Gastrocnemius medialis (tissue), 4 donors: ENCODE data around the gene UTP11. TPM values are rescaled to one million over a fixed set of nuclear protein-coding genes. Genes with fewer than 3 reads are reported as not detected.
A peak's percentile ranks its signal among the peaks of the same experiment; 100 is the strongest.

Experiments
- ATAC-seq, 2 donors: fragments of 150-250 bp; one replicate each; pipeline ENCODE4 v1.9.1; 2016
- DNase-seq, 2 donors: peaks; one replicate each; pipeline ENCODE4 v3.0.0-alpha.2; 2019
- H3K27ac ChIP-seq, 4 donors: fragments of 200-600 bp; sonication (generic); 1 replicate in 1 of 4; 2 replicates in 3 of 4; pipeline ENCODE4 v1.5.1; 2016 to 2018; ENCODE audit warnings: mild to moderate bottlenecking in 2 of 4, moderate library complexity in 1 of 4
- H3K27me3 ChIP-seq, 3 donors: fragments of 200-600 bp; sonication (generic) in 2 of 3; 1 replicate in 1 of 3; 2 replicates in 2 of 3; pipeline versions ENCODE4 v1.5.1 to v1.6.0; 2016 to 2019; ENCODE audit warnings: mild to moderate bottlenecking in 1 of 3, moderate library complexity in 1 of 3
- H3K36me3 ChIP-seq, 2 donors: fragments of 200-600 bp; sonication (generic) in 1 of 2; one replicate each; pipeline ENCODE4 v1.5.1; 2017 to 2018
- H3K4me1 ChIP-seq, 2 donors: fragments of 200-600 bp; sonication (generic) in 1 of 2; one replicate each; pipeline ENCODE4 v1.5.1; 2016 to 2017; ENCODE audit warnings: mild to moderate bottlenecking in 2 of 2
- H3K4me3 ChIP-seq, 4 donors: fragments of 200-600 bp; sonication (generic) in 3 of 4; 1 replicate in 1 of 4; 2 replicates in 3 of 4; pipeline ENCODE4 v1.5.1; 2016 to 2019; ENCODE audit warnings: mild to moderate bottlenecking in 2 of 4
- H3K9me3 ChIP-seq, 3 donors: fragments of 200-600 bp; sonication (generic) in 2 of 3; 1 replicate in 1 of 3; 2 replicates in 2 of 3; pipeline ENCODE4 v1.5.1; 2016 to 2019
- POLR2A ChIP-seq, 2 donors: fragments of 450-650 bp; IDR thresholded peaks; one replicate each; pipeline ENCODE4 v1.6.1; 2017; ENCODE audit warnings: antibody characterized with exemption in 2 of 2, mild to moderate bottlenecking in 2 of 2, moderate library complexity in 2 of 2
- in situ Hi-C, 4 donors: fragments of 200-750 bp; cut with MboI; loops; one replicate each; pipeline versions ENCODE4 v1.15.0 to v1.8.0; 2017; ENCODE audit warnings: low sequenced_read_pairs in 4 of 4
- intact Hi-C: fragments of 100-400 bp; cut with DNase I; formaldehyde crosslinking; loops from one replicate; pipeline ENCODE4 v1.15.1; 2023; ENCODE audit warnings: low total_unique reads
- total RNA-seq, 4 donors: library from RNA; depleted of rRNA; stranded (reverse); fragments of >200 nt; gene quantifications; one replicate each; pipeline versions ENCODE4 v1.1.0 to v1.2.3, GENCODE V29; 2016
- TF ChIP-seq, protein P1 (sequence below), 5 experiments: fragments of 450-650 bp in 3 of 5; fragments of 200-600 bp in 2 of 5; sonication (generic) in 2 of 5; IDR thresholded peaks in 4 of 5; conservative IDR thresholded peaks in 1 of 5; 1 replicate in 4 of 5; 2 replicates in 1 of 5; pipeline ENCODE4 v1.5.1; 2016 to 2019; ENCODE audit warnings: antibody characterized with exemption in 5 of 5, mild to moderate bottlenecking in 3 of 5, moderate library complexity in 3 of 5

UTP11 gene
- total RNA-seq, 4 donors from 2014 or later = 141 to 206 (median 186) TPM

DNA sequence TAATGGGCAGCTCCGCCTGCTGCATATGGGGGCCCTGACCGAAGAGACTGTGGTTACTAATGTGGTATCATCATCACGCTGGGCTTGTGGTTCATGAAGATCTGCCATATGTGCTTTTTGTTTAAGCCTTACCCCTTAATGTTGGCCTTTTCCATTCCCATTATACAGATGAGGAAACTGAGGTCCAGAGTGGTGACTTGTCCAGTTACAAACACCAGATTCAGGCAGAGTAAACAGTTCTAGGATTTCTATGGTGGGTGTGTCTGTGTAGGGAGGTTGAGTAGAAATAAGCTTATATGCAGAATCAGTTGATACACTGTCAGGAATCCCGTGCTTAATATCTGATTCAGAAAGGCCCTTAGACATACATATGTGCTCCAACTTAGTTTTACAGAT, 691 bp downstream of the UTP11 start:
- Histone ChIP-seq H3K4me1 (peaks cover 82 to 89% of the 10 kb centered on the region in 2 donors), H3K4me3 (peak overlapping the region; percentile 78 to 82 (median 80)), H3K27ac (peak overlapping the region; percentile 94 to 100 (median 98)), H3K9me3 (no peaks in the 10 kb centered on the region), H3K27me3 (no peaks in the 10 kb centered on the region), H3K36me3 (peaks cover 0 to 16% of the 10 kb centered on the region in 2 donors)
- DNase-seq (no peak), ATAC-seq (no peak)
- TF ChIP-seq, protein P1, sequence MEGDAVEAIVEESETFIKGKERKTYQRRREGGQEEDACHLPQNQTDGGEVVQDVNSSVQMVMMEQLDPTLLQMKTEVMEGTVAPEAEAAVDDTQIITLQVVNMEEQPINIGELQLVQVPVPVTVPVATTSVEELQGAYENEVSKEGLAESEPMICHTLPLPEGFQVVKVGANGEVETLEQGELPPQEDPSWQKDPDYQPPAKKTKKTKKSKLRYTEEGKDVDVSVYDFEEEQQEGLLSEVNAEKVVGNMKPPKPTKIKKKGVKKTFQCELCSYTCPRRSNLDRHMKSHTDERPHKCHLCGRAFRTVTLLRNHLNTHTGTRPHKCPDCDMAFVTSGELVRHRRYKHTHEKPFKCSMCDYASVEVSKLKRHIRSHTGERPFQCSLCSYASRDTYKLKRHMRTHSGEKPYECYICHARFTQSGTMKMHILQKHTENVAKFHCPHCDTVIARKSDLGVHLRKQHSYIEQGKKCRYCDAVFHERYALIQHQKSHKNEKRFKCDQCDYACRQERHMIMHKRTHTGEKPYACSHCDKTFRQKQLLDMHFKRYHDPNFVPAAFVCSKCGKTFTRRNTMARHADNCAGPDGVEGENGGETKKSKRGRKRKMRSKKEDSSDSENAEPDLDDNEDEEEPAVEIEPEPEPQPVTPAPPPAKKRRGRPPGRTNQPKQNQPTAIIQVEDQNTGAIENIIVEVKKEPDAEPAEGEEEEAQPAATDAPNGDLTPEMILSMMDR (IDR thresholded peaks at IDR 0.05 in 4 of 5, conservative IDR thresholded peaks at IDR 0.05 in 1 of 5) = peak in 1 of 5 experiments; percentile 11
- TF ChIP-seq POLR2A (IDR thresholded peaks at IDR 0.05) = no peak
- in situ Hi-C loops = no loop called here
- intact Hi-C loops = no loop called here

DNA sequence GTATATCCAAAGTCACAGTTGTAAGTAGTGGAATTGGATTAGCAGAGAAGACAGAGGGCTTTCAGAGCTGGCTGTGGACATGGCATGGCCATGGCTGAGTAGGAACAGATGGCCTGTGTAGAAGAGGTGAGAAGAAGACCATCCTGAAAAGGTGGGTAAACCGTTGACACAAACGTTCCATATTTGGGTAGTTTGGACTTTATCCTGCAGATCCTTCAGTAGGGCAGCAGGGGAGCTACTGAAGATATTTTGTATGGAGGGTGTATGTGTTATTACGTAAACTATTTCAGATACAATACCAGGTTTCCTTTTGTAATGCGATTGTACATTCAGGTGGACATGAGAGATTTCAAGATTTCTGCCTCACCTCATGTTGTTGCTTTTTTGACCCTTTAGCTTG, 1.6 kb downstream of the UTP11 start:
- Histone ChIP-seq H3K4me3 (peak overlapping the region; percentile 78 to 82 (median 80)), H3K36me3 (peaks cover 0 to 25% of the 10 kb centered on the region in 2 donors), H3K27ac (peak overlapping the region; percentile 94 to 100 (median 98)), H3K4me1 (peaks cover 85 to 92% of the 10 kb centered on the region in 2 donors), H3K27me3 (no peaks in the 10 kb centered on the region), H3K9me3 (no peaks in the 10 kb centered on the region)
- DNase-seq (no peak), ATAC-seq (no peak)
- in situ Hi-C loops = no loop called here
- TF ChIP-seq, protein P1 (IDR thresholded peaks at IDR 0.05 in 4 of 5, conservative IDR thresholded peaks at IDR 0.05 in 1 of 5) = no peak
- TF ChIP-seq POLR2A (IDR thresholded peaks at IDR 0.05) = no peak
- intact Hi-C loops = no loop called here

DNA sequence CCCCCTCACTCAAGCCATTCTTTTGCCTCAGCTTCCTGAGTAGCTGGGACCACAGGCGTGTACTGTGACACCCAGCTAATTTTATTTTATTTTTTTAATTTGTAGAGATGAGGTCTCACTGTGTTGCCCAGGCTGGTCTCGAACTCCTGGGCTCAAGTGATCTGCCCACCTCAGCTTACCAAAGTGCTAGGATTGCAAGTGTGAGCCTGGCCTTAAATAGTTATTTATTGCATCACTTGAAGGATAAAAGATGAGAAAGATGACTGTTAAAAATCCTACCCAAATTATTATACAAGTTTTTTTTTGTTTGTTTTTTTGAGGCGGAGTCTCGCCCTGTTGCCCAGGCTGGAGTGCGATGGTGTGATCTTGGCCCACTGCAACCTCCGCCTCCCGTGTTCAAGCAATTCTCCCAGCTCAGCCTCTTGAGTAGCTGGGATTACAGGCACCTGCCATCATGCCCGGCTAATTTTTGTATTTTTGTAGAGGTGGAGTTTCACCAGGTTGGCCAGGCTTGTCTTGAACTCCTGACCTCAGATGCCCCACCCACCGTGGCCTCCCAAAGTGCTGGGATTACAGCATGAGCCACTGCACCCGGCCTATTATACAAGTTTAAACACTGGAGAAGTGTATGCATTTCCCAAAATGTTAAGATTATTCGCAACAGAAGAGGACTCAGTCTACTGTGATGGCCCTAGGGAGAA, 2.3 kb downstream of the UTP11 start:
- Histone ChIP-seq H3K4me3 (peak overlapping the region; percentile 78 to 82 (median 80)), H3K36me3 (peaks cover 0 to 32% of the 10 kb centered on the region in 2 donors), H3K4me1 (peaks cover 84 to 91% of the 10 kb centered on the region in 2 donors), H3K27me3 (no peaks in the 10 kb centered on the region), H3K9me3 (no peaks in the 10 kb centered on the region), H3K27ac (peak overlapping the region; percentile 94 to 100 (median 98))
- TF ChIP-seq, protein P1 (IDR thresholded peaks at IDR 0.05 in 4 of 5, conservative IDR thresholded peaks at IDR 0.05 in 1 of 5) = no peak
- no peak for TF ChIP-seq POLR2A (IDR thresholded peaks at IDR 0.05)
- intact Hi-C loops (no loop called here), in situ Hi-C loops (no loop called here)
- no peak for ATAC-seq
- peak in 1 of 2 donors; percentile 82 for DNase-seq

DNA sequence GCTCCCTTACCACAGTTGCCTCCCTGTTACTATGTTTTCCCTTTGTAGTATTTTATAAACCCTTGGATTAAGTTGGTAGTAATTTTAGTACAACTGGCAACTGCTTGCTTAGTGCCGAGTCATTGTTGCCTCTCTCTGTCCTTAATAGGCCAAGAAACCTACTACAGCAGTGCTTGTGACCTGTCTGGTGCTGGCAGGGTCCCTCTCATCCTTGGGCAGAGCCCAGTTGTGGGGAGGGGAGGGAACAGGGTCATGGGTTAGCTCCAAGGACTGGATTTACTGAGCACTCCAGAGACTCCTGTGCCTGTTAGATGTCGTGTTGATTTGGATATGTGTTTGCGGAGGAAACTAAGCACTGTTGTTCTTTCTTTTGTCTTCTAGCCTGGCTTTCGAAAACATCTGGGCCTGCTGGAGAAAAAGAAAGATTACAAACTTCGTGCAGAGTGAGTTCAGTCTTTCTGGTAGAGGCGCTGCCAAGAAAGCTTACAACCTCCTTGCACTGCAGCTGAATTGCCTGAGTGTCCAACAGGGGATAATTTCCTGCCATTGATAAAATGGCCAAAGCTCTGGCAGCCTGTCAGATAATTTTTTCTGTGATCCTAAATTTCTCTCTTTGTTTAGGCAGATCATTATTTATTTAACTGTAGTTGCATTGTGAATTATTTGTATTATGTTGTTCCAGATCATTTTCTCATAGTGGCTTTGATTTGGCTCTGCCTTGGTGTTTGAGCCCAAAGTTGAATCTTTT, 3.6 kb downstream of the UTP11 start:
- Histone ChIP-seq H3K4me1 (peaks cover 84 to 91% of the 10 kb centered on the region in 2 donors), H3K4me3 (peak overlapping the region; percentile 10 to 29 (median 15)), H3K9me3 (no peaks in the 10 kb centered on the region), H3K27ac (peak overlapping the region; percentile 94 to 100 (median 98)), H3K36me3 (peaks cover 0 to 44% of the 10 kb centered on the region in 2 donors), H3K27me3 (no peaks in the 10 kb centered on the region)
- intact Hi-C loops = loop anchor here (1.0 to 2.0 kb wide), 2 partner anchors 13 to 25 kb away; partner anchors contain the start of gene SF3A3
- in situ Hi-C loops = no loop called here
- peak; percentile 54 to 64 for ATAC-seq
- DNase-seq = peak; percentile 94 to 97
- peak; percentile 60 to 72 for TF ChIP-seq POLR2A (IDR thresholded peaks at IDR 0.05)
- TF ChIP-seq, protein P1 (IDR thresholded peaks at IDR 0.05 in 4 of 5, conservative IDR thresholded peaks at IDR 0.05 in 1 of 5) = no peak
